ENCODE results near the gene AURKA. TPM values are rescaled to one million over a fixed set of nuclear protein-coding genes. Genes with fewer than 3 reads are reported as not detected.

AURKA gene
- total and polyA plus RNA-seq, 4 donors, result 0.88 to 41.6 (median 2.7) TPM

DNA sequence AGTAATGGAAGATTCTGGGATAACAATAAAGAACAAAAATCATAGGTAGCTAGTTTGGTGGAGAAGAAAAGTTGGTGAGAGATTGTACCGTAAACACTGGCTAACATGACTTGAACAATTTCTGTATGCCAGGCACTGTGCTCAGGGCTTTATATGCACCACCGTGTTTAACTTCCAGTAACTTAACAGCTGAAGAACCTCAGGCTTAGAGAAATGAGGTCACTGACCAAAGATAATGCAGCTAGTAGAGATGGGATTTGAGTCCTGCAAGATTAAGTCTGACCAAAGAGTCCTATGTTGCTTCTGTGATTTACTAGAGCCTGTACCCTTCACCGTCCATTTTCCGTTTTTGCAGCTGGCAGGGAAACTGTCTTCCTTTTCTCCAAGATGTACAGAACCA, 3.2 kb upstream of the AURKA start:
- DNase-seq (ENCODE audit: low spot score), result no peak
- Histone ChIP-seq H3K9ac (ENCODE audit: low read depth in 1 of 2, low read length in 2 of 2) (no peak overlapping the region), H3K27me3 (ENCODE audit: control insufficient read depth in 4 of 4, insufficient read depth in 4 of 4, low read length in 3 of 4) (no peaks in the 10 kb centered on the region), H3K9me3 (ENCODE audit: control insufficient read depth in 4 of 4, low read length in 3 of 4) (no peaks in the 10 kb centered on the region), H3K4me3 (ENCODE audit: low read depth in 1 of 3, low read length in 3 of 3) (no peak overlapping the region), H3K27ac (ENCODE audit: low read depth in 1 of 2, low read length in 2 of 2) (no peak overlapping the region), H3K4me1 (ENCODE audit: control insufficient read depth in 4 of 4, insufficient read depth in 4 of 4, low read length in 3 of 4) (peaks cover 2 to 21% (median 16%) of the 10 kb centered on the region in 4 donors), H3K36me3 (ENCODE audit: control insufficient read depth in 4 of 4, insufficient read depth in 3 of 4, low read depth in 1 of 4, low read length in 3 of 4) (peaks cover 3 to 44% (median 42%) of the 10 kb centered on the region in 4 donors)
- 94% methylated on average over 4 of the region's 4 CpGs for WGBS
- no peak for TF ChIP-seq HNF4G (IDR thresholded peaks at IDR 0.05)
- TF ChIP-seq, protein P1, sequence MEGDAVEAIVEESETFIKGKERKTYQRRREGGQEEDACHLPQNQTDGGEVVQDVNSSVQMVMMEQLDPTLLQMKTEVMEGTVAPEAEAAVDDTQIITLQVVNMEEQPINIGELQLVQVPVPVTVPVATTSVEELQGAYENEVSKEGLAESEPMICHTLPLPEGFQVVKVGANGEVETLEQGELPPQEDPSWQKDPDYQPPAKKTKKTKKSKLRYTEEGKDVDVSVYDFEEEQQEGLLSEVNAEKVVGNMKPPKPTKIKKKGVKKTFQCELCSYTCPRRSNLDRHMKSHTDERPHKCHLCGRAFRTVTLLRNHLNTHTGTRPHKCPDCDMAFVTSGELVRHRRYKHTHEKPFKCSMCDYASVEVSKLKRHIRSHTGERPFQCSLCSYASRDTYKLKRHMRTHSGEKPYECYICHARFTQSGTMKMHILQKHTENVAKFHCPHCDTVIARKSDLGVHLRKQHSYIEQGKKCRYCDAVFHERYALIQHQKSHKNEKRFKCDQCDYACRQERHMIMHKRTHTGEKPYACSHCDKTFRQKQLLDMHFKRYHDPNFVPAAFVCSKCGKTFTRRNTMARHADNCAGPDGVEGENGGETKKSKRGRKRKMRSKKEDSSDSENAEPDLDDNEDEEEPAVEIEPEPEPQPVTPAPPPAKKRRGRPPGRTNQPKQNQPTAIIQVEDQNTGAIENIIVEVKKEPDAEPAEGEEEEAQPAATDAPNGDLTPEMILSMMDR (IDR thresholded peaks at IDR 0.05; ENCODE audit: low read depth, low read length, missing input control), result no peak
- no peak for TF ChIP-seq RAD21 (IDR thresholded peaks at IDR 0.05)
- TF ChIP-seq SP1 (IDR thresholded peaks at IDR 0.05), result no peak
- TF ChIP-seq FOXA2 (IDR thresholded peaks at IDR 0.05), result no peak
- TF ChIP-seq, protein P2, sequence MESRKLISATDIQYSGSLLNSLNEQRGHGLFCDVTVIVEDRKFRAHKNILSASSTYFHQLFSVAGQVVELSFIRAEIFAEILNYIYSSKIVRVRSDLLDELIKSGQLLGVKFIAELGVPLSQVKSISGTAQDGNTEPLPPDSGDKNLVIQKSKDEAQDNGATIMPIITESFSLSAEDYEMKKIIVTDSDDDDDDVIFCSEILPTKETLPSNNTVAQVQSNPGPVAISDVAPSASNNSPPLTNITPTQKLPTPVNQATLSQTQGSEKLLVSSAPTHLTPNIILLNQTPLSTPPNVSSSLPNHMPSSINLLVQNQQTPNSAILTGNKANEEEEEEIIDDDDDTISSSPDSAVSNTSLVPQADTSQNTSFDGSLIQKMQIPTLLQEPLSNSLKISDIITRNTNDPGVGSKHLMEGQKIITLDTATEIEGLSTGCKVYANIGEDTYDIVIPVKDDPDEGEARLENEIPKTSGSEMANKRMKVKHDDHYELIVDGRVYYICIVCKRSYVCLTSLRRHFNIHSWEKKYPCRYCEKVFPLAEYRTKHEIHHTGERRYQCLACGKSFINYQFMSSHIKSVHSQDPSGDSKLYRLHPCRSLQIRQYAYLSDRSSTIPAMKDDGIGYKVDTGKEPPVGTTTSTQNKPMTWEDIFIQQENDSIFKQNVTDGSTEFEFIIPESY (IDR thresholded peaks at IDR 0.05), result no peak
- TF ChIP-seq, protein P3, sequence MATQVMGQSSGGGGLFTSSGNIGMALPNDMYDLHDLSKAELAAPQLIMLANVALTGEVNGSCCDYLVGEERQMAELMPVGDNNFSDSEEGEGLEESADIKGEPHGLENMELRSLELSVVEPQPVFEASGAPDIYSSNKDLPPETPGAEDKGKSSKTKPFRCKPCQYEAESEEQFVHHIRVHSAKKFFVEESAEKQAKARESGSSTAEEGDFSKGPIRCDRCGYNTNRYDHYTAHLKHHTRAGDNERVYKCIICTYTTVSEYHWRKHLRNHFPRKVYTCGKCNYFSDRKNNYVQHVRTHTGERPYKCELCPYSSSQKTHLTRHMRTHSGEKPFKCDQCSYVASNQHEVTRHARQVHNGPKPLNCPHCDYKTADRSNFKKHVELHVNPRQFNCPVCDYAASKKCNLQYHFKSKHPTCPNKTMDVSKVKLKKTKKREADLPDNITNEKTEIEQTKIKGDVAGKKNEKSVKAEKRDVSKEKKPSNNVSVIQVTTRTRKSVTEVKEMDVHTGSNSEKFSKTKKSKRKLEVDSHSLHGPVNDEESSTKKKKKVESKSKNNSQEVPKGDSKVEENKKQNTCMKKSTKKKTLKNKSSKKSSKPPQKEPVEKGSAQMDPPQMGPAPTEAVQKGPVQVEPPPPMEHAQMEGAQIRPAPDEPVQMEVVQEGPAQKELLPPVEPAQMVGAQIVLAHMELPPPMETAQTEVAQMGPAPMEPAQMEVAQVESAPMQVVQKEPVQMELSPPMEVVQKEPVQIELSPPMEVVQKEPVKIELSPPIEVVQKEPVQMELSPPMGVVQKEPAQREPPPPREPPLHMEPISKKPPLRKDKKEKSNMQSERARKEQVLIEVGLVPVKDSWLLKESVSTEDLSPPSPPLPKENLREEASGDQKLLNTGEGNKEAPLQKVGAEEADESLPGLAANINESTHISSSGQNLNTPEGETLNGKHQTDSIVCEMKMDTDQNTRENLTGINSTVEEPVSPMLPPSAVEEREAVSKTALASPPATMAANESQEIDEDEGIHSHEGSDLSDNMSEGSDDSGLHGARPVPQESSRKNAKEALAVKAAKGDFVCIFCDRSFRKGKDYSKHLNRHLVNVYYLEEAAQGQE (IDR thresholded peaks at IDR 0.05), result no peak

GRCh38 chr20:56393653-56394052, 1.6 kb upstream of the AURKA start:
- no peaks in the 10 kb centered on the region for H3K27me3 ChIP-seq (ENCODE audit: control insufficient read depth in 4 of 4, insufficient read depth in 4 of 4, low read length in 3 of 4)
- TF ChIP-seq, protein P2 (IDR thresholded peaks at IDR 0.05), result no peak
- TF ChIP-seq ATF3 (IDR thresholded peaks at IDR 0.05) (no peak), RXRA (IDR thresholded peaks at IDR 0.05) (no peak), HNF4A (conservative IDR thresholded peaks at IDR 0.05) (no peak), NR2F2 (IDR thresholded peaks at IDR 0.05) (no peak), HNF4G (IDR thresholded peaks at IDR 0.05) (no peak), YY1 (IDR thresholded peaks at IDR 0.05) (no peak), FOXA2 (IDR thresholded peaks at IDR 0.05) (no peak)
- TF ChIP-seq, protein P1 (IDR thresholded peaks at IDR 0.05; ENCODE audit: low read depth, low read length, missing input control), result no peak
- no peaks in the 10 kb centered on the region for H3K9me3 ChIP-seq (ENCODE audit: control insufficient read depth in 4 of 4, low read length in 3 of 4)
- WGBS, result 73% methylated on average over 8 of the region's 8 CpGs
- peak overlapping the region in 1 of 2 donors; percentile 4 for H3K27ac ChIP-seq (ENCODE audit: low read depth in 1 of 2, low read length in 2 of 2)
- no peak overlapping the region for H3K9ac ChIP-seq (ENCODE audit: low read depth in 1 of 2, low read length in 2 of 2)
- peak overlapping the region; percentile 56 to 99 (median 92) for H3K4me3 ChIP-seq (ENCODE audit: low read depth in 1 of 3, low read length in 3 of 3)
- no peak for DNase-seq (ENCODE audit: low spot score)
- peaks cover 3 to 33% (median 29%) of the 10 kb centered on the region in 4 donors for H3K36me3 ChIP-seq (ENCODE audit: control insufficient read depth in 4 of 4, insufficient read depth in 3 of 4, low read depth in 1 of 4, low read length in 3 of 4)
- H3K4me1 ChIP-seq (ENCODE audit: control insufficient read depth in 4 of 4, insufficient read depth in 4 of 4, low read length in 3 of 4), result peaks cover 2 to 21% (median 16%) of the 10 kb centered on the region in 4 donors

All from liver (tissue), 9 donors.